ENCODE measurements around the gene PRRT1B.

- TF ChIP-seq CTCF (IDR thresholded peaks at IDR 0.05), result no peak
- TF ChIP-seq POLR2A (IDR thresholded peaks at IDR 0.05), result no peak
- TF ChIP-seq EP300 (IDR thresholded peaks at IDR 0.05), result no peak
Measured at GRCh38 chr9:131520503-131520902, 24.8 kb upstream of the PRRT1B start.
